Kidney (tissue), 14 donors: Measurements from ENCODE around the gene JAK1. TPM values are rescaled to one million over a fixed set of nuclear protein-coding genes. Genes with fewer than 3 reads are reported as not detected.
A peak's percentile ranks its signal among the peaks of the same experiment; 100 is the strongest.

ENCODE experiments used
- DNase-seq, 5 donors: peaks; one replicate each; pipeline ENCODE4 v3.0.0-alpha.2; 2013 to 2020
- FAIRE-seq: peaks from 2 replicates; lab custom pipeline; 2012; peaks lifted over from hg19 to GRCh38; lab: Jason Lieb, UNC
- H3K27ac ChIP-seq, 2 donors: one replicate each; pipeline ENCODE4 v1.7.0; 2013; ENCODE audit warnings: low read depth in 2 of 2, low read length in 2 of 2, inconsistent platforms in 1 of 2
- H3K27me3 ChIP-seq: one replicate; pipeline ENCODE4 v1.7.1; 2013; ENCODE audit warnings: low read length, inconsistent platforms; ENCODE audit not compliant: control insufficient read depth, insufficient read depth
- H3K36me3 ChIP-seq, 3 donors: one replicate each; pipeline versions ENCODE4 v1.7.0 to v1.7.1; 2013; ENCODE audit warnings: low read length in 3 of 3, control low read depth in 1 of 3, inconsistent platforms in 1 of 3; ENCODE audit not compliant: insufficient read depth in 3 of 3, control insufficient read depth in 2 of 3
- H3K4me1 ChIP-seq, 3 donors: one replicate each; pipeline versions ENCODE4 v1.7.0 to v1.7.1; 2013; ENCODE audit warnings: low read length in 3 of 3, inconsistent platforms in 1 of 3, low read depth in 1 of 3; ENCODE audit not compliant: control insufficient read depth in 2 of 3, insufficient read depth in 2 of 3
- H3K4me3 ChIP-seq, 3 donors: one replicate each; pipeline versions ENCODE4 v1.7.0 to v1.8.1; 2013; ENCODE audit warnings: low read length in 3 of 3, control low read depth in 1 of 3, inconsistent platforms in 1 of 3
- H3K9ac ChIP-seq, 3 donors: one replicate each; pipeline versions ENCODE4 v1.7.0 to v1.7.1; 2013; ENCODE audit warnings: low read length in 3 of 3, control low read depth in 1 of 3, inconsistent platforms in 1 of 3
- H3K9me3 ChIP-seq, 3 donors: one replicate each; pipeline versions ENCODE4 v1.7.0 to v1.7.1; 2013; ENCODE audit warnings: low read length in 3 of 3, control low read depth in 1 of 3, inconsistent platforms in 1 of 3; ENCODE audit not compliant: control insufficient read depth in 2 of 3, insufficient read depth in 1 of 3
- intact Hi-C: fragments of 100-400 bp; cut with DNase I; formaldehyde crosslinking; loops from one replicate; pipeline ENCODE4 v1.11.1; 2022
- polyA plus RNA-seq: library from polyadenylated mRNA; stranded (reverse); fragments of 350-450 nt; fragmentation: Illumina TruSeq; extraction: RNeasy Lipid Tissue Mini Kit (QIAGEN cat#74804); gene quantifications from one replicate; pipeline ENCODE4 v1.2.3, GENCODE V29; 2014; ENCODE audit warnings: low read depth, low replicate concordance; ENCODE audit not compliant: insufficient read depth
- total RNA-seq: library from RNA; stranded (reverse); fragmentation: NEBNext Ultra II Directional; extraction: Animal tissue kit (Norgen Biotek cat#: 25700); gene quantifications from one replicate; pipeline ENCODE4 v1.2.1, GENCODE V29; 2021
- TF ChIP-seq, protein P1 (sequence below): IDR thresholded peaks from 3 replicates; pipeline ENCODE4 v1.5.1; 2012; ENCODE audit warnings: mild to moderate bottlenecking, moderate library complexity, borderline replicate concordance; ENCODE audit not compliant: insufficient read depth; ENCODE audit errors: extremely low read depth
- donor health status: control.
- donor health status: control.
- donor health status: control.
- donor health status: control.
- donor health status: control.
- donor health status: DM: yes; HTN: yes; CAD: no.
- donor health status: Normal renal cell carcinoma (clear cell type).

The JAK1 gene
- total and polyA plus RNA-seq, 2 donors from 2014 or later, result 33.6 to 173 TPM

DNA sequence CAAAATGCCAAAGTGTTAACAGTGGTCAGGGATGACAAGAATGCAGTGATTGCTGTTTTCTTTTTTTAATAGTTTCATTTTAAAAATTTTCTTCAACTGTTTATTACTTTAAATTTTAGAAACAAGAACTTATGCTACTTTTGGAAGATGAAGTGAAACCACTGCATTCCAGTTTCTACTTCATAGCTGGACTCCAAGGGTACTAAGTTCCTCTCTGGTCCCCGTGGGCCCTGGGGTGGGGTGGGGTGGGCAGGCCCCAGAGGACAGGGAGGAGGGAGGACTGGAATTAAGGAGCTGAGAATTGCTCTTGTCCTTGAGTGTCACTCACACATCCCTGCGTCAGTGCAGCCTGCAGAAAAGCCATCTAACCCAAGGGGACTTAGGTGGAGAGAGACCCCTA, 124.1 kb downstream of the JAK1 start:
- Histone ChIP-seq H3K27ac (no peak overlapping the region), H3K27me3 (no peaks in the 10 kb centered on the region), H3K36me3 (peaks cover 2 to 65% (median 44%) of the 10 kb centered on the region in 3 donors), H3K4me3 (no peak overlapping the region), H3K9me3 (no peaks in the 10 kb centered on the region), H3K4me1 (no peaks in the 10 kb centered on the region), H3K9ac (no peak overlapping the region)
- DNase-seq, result no peak
- FAIRE-seq, result no peak
- TF ChIP-seq, protein P1, sequence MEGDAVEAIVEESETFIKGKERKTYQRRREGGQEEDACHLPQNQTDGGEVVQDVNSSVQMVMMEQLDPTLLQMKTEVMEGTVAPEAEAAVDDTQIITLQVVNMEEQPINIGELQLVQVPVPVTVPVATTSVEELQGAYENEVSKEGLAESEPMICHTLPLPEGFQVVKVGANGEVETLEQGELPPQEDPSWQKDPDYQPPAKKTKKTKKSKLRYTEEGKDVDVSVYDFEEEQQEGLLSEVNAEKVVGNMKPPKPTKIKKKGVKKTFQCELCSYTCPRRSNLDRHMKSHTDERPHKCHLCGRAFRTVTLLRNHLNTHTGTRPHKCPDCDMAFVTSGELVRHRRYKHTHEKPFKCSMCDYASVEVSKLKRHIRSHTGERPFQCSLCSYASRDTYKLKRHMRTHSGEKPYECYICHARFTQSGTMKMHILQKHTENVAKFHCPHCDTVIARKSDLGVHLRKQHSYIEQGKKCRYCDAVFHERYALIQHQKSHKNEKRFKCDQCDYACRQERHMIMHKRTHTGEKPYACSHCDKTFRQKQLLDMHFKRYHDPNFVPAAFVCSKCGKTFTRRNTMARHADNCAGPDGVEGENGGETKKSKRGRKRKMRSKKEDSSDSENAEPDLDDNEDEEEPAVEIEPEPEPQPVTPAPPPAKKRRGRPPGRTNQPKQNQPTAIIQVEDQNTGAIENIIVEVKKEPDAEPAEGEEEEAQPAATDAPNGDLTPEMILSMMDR, result no peak
- intact Hi-C loops, result no loop called here

DNA sequence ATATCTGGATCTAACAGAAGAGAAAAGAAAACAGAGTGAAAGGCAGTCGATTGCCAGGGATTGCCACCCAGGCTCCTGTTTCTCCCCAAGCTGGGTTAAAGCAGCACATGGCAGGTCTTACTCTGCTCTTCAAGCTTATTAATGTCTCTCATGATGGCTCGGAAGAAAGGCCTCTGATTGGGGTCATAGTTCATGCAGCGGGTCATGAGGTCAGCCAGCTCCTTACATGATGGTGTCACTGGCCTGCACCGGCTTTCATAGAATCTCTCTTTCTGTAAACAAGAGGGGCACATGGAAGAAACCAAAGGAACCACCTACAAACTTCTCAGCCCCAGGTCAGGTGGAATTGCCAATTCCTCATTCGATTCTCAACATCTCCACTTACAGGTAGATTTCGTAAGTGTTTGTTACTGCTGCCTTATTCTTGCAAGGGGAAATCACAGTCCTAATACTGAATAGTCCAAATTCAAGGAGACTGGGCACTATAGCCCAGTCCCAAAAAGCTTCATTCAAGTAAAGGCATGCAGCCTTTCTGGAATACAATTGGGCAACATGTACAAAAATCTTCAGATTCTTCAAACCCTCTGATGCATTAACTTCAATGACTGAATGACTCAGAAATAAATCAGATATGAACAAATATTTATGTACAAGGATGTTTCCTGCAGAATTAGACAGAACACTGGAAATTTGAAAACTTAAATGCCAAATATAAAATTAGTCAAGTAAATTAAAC, 124.9 kb downstream of the JAK1 start:
- no peak for DNase-seq
- Histone ChIP-seq H3K4me3 (no peak overlapping the region), H3K27ac (no peak overlapping the region), H3K9me3 (no peaks in the 10 kb centered on the region), H3K27me3 (no peaks in the 10 kb centered on the region), H3K36me3 (peaks cover 8 to 64% (median 49%) of the 10 kb centered on the region in 3 donors), H3K4me1 (no peaks in the 10 kb centered on the region), H3K9ac (no peak overlapping the region)
- TF ChIP-seq, protein P1, result no peak
- intact Hi-C loops, result no loop called here
- no peak for FAIRE-seq

DNA sequence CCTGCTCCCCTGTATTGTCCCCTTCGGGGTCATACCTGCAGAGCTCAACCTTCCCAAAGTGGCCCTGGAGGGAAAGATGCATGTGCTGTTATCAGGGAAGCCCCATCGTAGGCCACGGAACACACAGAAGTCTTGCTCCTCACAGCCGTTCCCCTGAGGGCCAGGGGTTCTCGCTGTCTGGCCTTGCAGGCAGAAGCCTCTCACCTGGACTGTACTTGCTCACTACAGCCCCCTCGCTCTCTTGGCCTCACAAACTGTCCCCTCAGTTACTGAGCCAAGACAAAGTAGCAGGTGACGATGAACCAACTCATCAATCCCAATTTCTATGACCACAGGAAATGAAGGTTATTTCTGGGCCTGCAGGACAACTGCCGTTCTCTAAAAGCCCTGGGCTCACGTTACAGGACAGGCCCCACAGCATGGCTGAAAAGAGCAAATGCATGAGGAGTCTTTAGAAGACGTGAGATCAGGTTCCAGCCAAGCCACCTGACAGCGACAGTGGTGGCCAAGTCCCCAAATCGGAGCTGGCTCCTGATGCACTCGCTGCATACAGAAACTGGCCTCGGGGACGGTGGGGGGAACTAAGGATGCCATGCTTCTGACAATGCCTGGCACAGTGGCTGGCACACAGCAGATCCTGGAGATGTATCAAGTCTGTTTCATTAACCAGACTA, 126.5 kb downstream of the JAK1 start:
- no peak overlapping the region for H3K9ac ChIP-seq
- H3K4me1 ChIP-seq, result no peaks in the 10 kb centered on the region
- H3K27me3 ChIP-seq, result no peaks in the 10 kb centered on the region
- TF ChIP-seq, protein P1, result no peak
- DNase-seq (peak in 3 of 5 donors; percentile 28 to 46 (median 44)), FAIRE-seq (no peak)
- H3K27ac ChIP-seq, result no peak overlapping the region
- intact Hi-C loops, result no loop called here
- H3K36me3 ChIP-seq, result peaks cover 8 to 74% (median 49%) of the 10 kb centered on the region in 3 donors
- no peaks in the 10 kb centered on the region for H3K9me3 ChIP-seq
- H3K4me3 ChIP-seq, result no peak overlapping the region
